ENCODE data around the gene KRTAP4-6.

DNA sequence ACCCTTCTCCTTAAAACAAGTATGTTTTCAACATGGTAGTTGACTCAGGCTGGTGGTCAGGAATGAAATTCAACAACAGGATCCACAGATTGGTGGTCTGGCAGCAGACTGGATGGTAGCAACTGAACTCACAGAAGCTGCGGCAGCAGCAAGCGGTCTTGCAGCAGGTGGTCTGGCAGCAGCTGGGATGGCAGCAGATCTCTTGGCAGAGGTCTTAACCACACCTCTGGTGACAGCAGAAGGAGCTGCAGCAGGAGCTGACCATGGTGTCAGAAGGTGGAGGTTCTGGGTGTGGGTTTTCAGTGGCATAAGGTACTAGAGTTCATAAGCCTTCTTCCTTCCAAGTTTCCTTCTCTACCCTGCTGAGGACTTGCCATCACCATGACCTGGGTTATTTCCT lies 46.5 kb upstream of the KRTAP4-6 start:
- TF ChIP-seq, protein P1, sequence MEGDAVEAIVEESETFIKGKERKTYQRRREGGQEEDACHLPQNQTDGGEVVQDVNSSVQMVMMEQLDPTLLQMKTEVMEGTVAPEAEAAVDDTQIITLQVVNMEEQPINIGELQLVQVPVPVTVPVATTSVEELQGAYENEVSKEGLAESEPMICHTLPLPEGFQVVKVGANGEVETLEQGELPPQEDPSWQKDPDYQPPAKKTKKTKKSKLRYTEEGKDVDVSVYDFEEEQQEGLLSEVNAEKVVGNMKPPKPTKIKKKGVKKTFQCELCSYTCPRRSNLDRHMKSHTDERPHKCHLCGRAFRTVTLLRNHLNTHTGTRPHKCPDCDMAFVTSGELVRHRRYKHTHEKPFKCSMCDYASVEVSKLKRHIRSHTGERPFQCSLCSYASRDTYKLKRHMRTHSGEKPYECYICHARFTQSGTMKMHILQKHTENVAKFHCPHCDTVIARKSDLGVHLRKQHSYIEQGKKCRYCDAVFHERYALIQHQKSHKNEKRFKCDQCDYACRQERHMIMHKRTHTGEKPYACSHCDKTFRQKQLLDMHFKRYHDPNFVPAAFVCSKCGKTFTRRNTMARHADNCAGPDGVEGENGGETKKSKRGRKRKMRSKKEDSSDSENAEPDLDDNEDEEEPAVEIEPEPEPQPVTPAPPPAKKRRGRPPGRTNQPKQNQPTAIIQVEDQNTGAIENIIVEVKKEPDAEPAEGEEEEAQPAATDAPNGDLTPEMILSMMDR (IDR thresholded peaks at IDR 0.05; ENCODE audit: poor library complexity) = no peak
- TF ChIP-seq EZH2phosphoT487 (IDR thresholded peaks at IDR 0.05; ENCODE audit: low read depth, severe bottlenecking, unreplicated experiment) (no peak), EZH2 (IDR thresholded peaks at IDR 0.05; ENCODE audit: borderline replicate concordance) (no peak)

Data from hepatocyte (in vitro differentiated cells).